Activated naive CD4-positive, alpha-beta T cell treated with Interleukin-2 at 50 U/mL for 16 hours (primary cell): ENCODE results near the gene GPR61.

Source experiments
- DNase-seq: peaks from one replicate; pipeline ENCODE4 v3.0.0-alpha.2; 2020

GPR61 gene, protein sequence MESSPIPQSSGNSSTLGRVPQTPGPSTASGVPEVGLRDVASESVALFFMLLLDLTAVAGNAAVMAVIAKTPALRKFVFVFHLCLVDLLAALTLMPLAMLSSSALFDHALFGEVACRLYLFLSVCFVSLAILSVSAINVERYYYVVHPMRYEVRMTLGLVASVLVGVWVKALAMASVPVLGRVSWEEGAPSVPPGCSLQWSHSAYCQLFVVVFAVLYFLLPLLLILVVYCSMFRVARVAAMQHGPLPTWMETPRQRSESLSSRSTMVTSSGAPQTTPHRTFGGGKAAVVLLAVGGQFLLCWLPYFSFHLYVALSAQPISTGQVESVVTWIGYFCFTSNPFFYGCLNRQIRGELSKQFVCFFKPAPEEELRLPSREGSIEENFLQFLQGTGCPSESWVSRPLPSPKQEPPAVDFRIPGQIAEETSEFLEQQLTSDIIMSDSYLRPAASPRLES

DNA sequence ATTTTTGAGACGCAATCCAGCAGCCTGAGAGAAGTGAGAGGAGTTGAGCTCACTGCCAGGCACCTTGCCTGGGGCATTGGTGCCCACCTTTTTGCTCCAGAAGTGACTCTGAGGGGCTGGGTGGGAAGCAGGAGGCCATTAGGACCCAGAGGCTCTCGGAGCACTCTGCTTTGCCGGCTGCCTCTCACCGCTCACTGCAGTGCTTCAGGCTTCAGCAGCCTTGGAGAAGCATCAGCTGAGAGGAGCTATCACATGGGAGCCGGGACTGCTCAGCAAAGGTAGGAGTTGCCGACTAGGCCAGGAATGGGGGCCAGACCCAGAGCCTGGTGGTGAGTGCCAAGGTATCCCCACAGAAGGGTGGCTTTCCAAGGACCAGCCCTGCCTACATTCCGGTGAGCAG is at the start of gene GPR61:
Gene GPR61, plus strand, starts transcription at position 197 of the 400 bp plus-strand sequence. CDS start 3,151 bp downstream, outside the sequence.
- no peak for DNase-seq

DNA sequence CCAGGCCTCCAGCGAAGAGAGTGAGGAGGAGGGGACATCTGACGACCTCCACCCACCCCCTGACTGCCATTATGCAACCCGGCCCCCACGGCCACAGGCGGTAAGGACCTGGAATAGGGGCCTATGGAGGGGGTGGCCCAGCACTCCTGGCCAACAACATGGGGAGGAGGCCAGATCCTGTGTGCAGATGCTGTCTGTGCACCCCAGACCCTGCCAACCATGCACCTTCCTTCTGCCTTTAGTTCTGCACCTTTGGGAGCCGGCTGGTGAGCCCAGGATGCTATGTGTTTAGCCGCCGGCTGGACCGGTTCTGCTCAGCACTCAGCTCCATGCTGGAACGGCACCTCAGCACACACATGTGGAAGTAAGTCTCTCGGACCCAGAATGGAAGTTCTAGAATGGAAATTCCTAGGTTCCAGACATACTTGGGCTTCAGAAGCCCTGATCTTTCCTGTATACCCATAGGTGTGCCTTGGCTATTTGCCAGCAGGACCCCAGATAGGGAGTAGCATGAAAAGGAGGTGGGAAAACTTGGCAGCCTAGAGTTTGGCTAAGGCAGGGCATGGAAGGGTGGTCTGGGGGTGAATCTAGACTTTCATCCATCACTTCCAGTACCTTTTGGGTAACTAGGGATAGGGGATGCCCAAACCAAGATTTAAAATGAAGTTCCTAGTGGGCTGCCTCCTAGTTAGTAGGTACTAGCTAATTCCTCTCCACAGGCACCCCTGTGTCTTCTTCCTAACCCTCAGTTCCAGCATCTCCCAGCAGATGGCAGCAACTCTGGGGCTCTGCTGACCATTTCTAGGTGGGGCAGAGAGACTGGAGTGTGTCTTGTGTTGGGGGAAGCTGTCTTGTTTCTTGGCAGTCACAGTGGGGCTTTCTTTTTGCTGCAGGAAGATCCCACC is 49.4 kb upstream of the GPR61 start:
- DNase-seq: peak; percentile 78

DNA sequence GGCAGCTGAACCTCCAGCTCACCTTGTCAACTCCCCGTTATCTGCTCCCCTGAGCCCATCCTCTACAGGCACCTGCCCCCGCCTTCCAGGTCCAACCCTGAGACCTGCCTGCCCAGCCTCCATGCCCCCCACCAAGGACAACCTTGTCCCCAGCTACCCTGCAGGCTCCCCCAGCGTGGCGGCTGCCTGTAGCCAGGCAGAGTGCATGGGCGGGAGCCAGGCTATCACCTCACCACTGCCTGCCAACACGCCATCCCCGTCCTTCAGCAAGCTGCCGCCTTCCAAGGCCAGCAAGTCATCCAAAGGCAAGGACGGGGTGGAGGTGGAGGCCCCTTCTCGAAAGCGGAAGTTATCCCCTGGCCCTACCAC is 48.8 kb upstream of the GPR61 start:
- no peak for DNase-seq

DNA sequence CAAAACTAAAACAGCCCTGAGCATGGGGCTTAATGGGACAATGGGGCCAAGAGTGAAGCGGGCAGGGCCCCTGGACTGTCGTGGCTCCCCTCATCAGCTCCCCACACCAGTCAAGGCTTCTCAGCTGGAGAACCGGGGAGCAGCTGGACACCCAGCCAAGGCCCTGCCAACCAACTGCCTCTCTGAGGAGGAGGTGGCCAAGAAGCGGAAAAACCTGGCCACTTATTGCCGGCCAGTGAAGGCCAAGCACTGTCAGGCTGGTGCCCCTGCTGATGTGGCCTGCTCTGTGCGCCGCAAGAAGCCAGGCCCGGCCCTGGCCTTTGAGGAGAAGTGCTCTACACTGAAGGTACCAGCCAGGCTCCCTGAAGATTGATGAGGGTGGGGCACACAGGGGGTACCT is 48.3 kb upstream of the GPR61 start:
- no peak for DNase-seq

DNA sequence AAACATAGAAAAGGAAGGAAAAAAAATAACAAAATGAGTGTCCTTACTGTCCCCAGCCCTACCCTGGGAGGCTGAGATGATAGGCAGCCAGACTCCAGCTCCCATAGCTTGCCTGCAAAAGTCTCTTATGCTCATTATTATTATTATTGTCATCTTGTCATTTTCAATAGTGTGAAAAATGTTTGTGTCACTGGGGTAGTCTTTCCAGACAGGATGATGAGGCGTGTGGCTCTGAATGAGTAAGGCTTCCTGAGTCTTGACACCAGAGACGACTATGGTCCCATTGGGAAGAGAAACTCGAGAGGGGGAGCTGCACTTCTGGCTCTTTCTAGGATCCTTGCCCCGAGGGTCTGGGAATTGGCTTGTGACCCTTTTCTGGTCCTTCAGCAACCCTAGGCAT is 46.9 kb upstream of the GPR61 start:
- DNase-seq: no peak

DNA sequence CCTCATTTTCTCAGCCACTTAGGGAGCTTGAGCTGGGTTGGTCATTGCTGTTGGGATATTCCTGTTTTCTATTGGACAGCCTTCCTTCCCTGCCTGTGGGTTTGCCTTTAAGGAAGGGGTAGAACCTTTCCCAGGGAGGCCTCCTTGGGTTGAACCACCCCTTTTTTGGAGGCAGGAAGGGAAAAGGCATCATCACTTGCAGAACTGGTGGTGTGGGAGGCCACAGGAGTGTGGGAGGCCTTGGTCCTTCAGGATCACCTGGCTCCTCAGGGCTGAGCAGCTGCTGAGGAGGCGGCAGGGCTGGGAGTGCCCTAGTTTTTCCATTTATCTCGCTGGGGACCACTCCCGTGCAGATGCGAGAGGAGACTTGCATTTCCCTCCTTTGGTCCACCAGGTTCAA is 46.4 kb upstream of the GPR61 start:
- DNase-seq: no peak

DNA sequence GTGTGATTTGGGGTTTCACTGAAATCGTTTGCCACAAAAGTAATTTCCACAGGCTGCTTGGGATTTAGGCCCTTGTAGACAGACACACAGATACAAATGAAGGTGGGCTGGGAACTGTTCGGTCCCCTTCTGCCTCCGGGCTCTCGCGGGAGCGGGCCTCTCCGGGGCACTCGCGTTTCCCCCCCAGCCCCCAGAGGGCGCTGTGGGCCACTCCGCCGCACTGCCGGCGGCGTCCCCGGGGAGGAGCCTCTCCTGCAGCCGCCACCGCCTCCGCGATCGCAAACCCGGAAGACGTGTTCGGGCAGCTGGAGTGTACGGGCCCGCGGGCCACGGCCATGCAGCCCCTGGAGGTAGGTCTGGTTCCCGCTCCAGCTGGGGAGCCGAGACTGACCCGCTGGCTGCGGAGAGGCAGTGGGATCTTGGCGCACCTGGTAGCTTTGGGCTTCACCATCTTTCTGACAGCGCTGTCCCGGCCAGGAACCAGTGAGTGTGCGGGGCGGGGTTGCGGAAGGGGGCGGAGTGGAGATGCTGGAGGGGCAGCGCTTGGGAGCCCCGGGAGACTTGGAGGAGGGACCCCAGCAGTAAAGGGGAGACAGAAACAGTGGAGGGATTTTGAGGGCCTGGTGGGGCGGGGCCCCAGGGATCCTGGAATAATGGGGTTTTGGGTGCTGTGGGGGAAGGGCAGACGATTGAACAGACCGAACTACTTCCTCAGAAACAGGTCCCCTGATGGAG is 45.7 kb upstream of the GPR61 start, which contains the start of gene CYB561D1:
Gene CYB561D1, plus strand, starts transcription at position 290 of the 735 bp plus-strand sequence. Its CDS starts 46 bp downstream, at position 336.
- peak; percentile 91 for DNase-seq

DNA sequence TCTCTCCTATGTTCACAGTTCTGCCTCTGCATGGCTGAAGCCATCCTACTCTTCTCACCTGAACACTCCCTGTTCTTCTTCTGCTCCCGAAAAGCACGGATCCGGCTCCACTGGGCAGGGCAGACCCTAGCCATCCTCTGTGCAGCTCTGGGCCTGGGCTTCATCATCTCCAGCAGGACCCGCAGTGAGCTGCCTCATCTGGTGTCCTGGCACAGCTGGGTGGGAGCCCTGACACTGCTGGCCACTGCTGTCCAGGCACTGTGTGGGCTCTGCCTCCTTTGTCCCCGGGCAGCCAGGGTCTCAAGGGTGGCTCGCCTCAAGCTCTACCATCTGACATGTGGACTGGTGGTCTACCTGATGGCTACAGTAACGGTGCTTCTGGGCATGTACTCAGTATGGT is 43.9 kb upstream of the GPR61 start:
- DNase-seq: no peak

DNA sequence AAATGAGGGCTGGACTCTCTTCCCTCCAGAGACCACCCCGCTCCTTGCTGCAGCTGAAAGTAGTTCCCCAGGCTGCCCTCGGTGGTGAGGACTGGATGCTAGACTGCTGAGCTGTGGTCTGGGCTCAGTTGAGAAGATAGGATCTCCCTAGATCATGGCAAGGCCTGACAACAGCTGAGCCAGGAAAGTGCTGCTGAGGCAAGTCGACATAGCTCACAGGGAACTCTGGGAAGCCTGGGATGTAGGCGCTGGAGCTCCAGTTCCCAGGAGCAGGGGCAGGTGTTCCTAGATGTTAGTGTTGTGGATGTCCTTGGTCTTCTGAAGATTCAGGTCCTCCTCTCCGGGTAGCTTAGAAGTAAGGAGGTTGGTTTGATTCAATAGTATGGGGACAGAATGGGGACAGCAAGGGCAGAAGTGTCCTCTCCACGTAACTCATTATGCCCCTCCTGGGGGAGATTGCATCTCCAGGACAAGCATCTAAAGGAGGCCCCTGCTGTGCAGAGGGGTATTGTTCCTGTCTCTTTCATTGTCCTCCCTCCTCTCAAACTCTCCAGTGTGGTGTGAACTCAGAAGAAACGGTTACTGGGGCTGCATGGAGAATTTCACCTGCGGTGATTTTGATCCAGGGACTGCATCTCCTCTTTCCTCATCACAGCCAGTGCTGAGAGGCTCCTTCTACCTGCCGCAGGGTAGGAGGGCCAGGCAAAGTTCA is 42.1 kb upstream of the GPR61 start:
- DNase-seq: no peak

DNA sequence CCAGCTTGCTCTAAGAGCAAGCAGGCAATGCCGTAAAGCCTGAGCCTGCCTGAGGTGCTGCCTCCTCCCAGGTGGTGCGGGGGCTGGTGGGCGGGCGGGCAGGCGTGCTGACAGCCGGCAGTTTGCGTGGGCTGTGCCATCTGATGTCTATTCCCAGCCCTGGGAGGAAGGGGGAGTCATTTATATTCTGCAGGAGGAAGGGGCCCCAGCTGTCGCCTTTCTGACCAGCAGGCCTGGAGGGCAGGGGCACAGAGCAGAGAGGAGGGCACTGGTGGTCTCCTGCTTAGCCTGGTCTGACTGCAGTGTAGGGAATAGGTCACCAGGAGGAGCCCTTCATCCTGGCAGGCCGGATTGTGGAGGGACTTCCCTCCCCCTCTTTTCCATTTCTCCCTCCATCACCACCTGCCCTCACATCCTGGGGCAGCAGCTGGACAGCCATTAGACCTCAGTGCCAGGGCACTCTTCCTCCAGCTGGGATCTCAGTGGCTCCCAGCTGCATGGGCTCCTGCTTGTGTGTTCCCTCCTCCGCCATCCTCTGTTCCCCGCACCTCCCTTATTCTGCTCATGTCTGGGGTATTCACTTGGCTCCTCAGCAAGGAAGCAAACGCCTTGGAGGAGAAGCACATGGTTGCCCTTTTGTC is 41.4 kb upstream of the GPR61 start:
- peak; percentile 16 for DNase-seq

DNA sequence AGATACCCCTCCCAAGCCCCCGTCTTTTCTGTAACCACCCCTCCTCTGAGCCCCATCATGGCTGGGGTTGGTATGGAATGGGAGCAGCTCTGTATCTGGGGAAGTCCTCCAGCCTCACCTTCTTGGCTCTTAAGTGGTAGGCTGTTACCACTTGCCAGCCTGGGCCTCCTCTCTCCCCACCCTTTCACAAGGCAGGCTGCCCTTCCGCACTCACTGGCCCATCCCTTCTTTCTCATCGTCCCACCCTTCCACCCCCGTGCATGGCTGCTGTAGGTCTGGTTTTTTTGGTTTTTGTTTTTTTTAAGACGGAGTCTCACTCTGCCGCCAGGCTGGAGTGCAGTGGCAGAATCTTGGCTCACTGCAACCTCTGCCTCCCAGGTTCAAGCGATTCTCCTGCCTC is 40.6 kb upstream of the GPR61 start:
- no peak for DNase-seq

DNA sequence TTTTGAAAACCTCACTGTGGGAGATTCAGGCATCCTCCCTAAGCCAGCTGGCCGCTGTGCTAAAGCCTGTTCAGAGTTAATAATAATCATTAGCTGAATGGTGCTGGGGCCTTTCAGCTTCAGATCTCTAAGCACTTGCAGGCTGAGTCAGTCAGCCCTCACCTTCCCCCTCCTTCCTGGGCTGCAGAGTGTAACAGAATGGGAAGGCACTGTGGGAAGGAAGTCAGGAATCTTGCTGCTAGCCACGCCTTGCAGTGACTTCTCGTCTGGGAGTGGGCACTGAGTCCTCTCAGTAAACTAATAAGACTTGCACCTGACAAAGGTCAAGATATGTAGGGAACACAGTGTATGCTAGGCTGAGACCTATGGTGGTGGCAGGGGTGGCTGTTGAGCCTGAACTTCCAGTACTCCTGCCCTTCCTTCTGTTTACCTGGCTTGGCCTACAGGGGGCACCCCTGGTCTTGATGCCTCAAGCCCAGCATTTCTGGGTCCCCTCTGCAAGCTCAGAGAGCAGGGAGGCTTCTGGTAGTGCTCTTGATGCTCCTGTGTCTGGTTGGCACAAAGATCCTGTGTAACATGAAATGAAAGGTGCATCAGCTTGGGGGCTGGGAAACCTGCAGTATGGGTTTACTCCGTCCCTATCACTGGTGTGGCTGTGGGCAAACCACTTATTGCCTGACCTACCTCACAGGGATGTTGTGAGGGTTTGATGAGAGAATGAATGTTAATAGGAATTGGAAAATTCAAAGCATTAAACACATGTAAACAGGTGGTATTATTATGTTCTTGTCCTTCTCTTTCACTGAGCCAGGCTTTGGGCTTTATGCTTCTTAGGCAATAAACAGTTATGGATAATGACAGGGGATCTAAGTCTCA is 39.8 kb upstream of the GPR61 start:
- DNase-seq: peak; percentile 60

DNA sequence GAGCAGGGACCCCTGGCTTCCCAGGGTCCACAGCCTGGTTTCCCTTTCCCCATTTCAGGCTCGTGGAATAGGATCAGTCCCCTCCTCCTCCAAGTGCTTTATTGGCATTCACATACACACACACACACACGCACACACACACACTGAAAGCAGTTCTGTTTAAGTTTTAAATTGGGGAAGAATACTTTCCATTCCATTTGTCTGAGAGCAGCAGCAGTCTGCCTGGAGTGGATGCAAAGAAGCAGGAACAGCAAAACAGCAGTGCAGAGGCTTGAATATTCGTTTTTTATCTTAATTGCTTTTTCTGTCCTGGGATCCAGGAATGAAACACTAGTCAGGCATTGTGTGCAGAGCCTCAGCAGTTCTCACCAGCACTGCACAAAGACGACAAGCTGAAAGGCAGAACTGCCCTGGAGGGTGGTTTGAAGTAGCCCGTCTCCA is 38.7 kb upstream of the GPR61 start:
- DNase-seq: no peak

DNA sequence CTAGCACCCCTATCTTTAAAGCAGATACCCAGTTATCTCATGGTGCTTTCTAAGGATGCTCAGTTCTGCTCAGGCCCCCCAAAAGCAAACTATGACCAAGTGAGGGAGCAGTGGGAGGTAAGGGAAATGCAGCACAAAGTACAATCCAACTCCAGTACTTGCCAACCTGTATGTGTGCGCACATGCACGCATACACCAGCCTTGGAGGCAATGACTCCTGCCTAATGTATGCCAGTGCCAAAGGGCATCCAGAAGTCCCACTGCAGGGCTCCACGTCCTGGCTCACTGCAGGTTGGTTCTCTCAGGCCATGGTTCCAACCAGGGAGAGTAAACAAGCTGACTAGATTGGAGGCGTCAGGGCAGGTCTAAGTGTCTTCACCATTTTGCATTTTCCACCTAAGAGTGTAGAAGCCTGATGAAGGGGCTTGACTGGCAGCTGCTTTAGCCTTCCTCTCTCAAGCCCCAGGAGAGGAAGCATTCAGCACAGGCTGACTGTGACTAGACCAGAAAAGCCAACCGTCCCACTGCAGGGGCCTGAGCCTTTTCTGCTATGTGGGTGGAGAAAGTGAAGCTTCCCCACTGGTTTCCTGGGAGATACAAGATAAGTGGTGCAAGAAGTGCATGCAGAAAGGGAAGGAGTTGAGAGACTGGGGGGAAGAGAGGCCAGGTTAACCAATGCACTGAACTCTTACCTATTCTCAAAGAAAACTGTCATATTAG is 37.9 kb upstream of the GPR61 start:
- DNase-seq: no peak

DNA sequence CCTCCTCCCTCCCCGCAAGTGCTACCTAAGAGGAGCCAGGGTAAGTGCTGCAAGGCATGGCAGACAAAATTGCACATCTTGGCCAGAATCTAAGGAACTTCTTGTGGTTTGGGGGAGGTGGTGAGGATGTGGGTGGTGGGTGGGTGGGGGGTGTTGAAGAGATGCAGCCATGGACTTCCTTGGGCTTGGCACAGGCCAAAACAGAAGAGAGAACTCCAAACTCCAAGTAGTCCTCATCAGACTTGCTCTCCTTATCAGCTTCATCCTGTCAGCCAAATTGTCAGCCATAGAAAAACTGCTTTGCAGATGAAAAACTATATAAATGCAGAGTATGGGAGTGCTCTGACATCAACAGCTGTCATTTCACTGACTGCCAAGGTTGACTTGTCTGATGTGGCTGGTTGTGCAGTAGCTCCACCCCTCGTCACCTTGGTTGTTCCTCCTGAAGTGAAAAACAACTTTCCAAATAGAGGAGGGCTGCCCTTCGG is 37.3 kb upstream of the GPR61 start:
- peak; percentile 42 for DNase-seq

DNA sequence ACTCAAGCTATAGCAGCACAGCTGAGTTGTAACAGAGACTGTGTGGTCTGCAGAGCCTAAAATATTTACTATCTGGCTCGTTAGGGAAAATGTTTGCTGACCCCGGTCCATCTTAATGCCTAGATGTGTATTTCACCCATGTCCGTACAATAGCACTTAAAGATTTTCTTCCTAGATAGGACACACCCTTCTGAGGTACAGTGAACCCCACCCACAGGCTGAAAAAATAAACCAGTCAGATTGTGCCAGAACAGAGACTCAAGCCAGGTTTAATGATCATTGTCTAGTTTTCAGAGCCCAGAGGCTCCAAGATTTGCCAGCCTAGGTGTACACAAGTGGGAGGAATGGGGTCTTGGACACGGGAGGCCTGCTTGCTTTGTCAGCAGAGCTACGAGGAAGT is 35.7 kb upstream of the GPR61 start:
- no peak for DNase-seq

DNA sequence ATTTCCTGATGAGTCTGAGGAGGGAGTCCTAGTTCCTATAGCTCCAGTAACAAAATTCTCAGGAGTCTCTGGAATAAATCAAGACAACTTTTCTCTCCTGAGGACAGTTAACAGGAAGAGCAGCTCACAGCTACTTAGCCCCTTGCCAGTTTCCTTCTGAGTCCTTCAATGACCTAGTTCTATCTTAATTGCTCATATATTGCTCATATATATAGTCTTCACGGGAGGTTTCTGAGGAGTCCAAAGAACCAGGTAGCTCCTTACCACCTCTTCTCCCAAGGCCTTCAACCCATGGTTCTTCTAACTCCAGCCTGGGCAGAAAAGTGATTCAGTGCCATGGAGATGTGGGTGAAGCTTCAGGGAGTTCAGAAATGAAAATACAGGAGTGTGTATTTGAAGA is 34.7 kb upstream of the GPR61 start:
- DNase-seq: no peak

DNA sequence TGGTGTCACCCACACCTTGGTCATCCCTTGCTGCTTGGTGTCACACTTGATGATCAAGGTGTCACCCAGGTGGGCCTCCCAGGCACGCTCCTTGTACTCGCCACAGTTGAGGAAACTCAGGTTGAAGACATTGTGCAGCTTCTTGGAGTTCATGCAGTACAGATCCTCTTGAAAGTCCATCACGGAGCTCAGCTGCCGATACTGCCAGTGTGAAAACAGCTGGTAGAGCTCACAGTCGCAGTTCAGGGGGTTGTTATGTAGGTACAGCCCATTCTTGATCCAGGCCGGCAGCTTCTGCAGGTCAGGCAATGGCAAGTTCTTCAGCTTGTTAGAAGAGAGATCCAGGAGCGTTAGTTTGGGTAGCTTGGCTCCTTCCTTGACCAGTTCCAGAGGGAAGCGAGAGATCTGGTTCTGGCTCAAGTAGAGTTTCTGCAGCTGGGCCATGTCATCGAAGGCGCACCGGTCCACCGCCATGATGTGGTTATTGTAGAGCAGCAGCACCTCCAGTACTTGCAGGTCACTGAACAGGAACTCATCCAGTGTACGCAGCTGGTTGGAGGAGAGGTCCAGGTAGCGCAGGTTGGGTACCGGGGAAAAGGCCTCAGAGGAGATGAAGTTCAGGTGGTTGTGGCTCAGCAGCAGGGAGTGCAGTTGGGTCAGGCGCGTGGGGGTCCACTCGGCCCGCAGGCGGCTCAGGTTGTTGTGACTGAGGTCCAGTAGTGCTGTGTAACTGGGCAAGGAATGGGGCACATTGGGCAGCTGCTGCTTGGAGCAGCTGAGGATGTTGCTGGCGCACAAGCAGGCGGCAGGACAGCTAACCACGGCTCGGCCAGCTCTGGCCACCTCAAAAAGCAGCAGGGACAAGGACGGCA is 31.4 kb upstream of the GPR61 start:
- DNase-seq: no peak

DNA sequence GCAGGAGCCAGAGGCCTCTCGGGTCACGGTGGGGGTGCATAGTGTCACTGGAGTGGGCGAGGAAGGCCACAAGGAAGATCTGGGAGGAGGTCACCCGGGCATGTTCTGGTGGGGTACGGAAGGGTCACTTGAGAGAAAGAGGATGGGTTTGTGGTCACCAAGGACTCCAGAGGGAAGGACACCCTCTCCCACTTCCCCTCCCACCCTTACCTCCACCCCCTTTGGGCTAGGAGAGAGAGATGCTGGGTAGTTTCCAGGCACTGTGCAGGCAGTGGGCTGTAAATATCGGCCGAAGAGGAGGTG is 30.8 kb upstream of the GPR61 start:
- no peak for DNase-seq
